ENCODE results near the gene CACNA1A.

Gene CACNA1A

GRCh38 chr19:13492128-13492527, 14.2 kb downstream of the CACNA1A start:
- no peak for TF ChIP-seq CTCF (IDR thresholded peaks at IDR 0.05; ENCODE audit: unreplicated experiment in 3 of 3)
- no peak overlapping the region for H3K27ac Mint-ChIP-seq
- no peaks in the 10 kb centered on the region for H3K9me3 Mint-ChIP-seq
- H3K4me1 Mint-ChIP-seq, result no peaks in the 10 kb centered on the region
- no peak overlapping the region for H3K4me3 Mint-ChIP-seq
- H3K36me3 Mint-ChIP-seq (ENCODE audit: low read depth), result no peaks in the 10 kb centered on the region
- peaks cover 17% of the 10 kb centered on the region for H3K27me3 Mint-ChIP-seq (ENCODE audit: low read depth)

- no peak for TF ChIP-seq CTCF (IDR thresholded peaks at IDR 0.05; ENCODE audit: unreplicated experiment in 3 of 3)
- Mint-ChIP-seq H3K27me3 (ENCODE audit: low read depth) (peaks cover 28% of the 10 kb centered on the region), H3K36me3 (ENCODE audit: low read depth) (no peaks in the 10 kb centered on the region), H3K4me3 (no peak overlapping the region), H3K4me1 (no peaks in the 10 kb centered on the region), H3K9me3 (peaks cover 5% of the 10 kb centered on the region), H3K27ac (no peak overlapping the region)
Observed at GRCh38 chr19:13487985-13488384, 18.3 kb downstream of the CACNA1A start.

GRCh38 chr19:13484166-13484565, 22.1 kb downstream of the CACNA1A start:
- Mint-ChIP-seq H3K27me3 (ENCODE audit: low read depth) (peaks cover 16% of the 10 kb centered on the region), H3K36me3 (ENCODE audit: low read depth) (no peaks in the 10 kb centered on the region), H3K4me3 (no peak overlapping the region), H3K9me3 (peaks cover 5% of the 10 kb centered on the region), H3K27ac (no peak overlapping the region), H3K4me1 (no peaks in the 10 kb centered on the region)
- TF ChIP-seq CTCF (IDR thresholded peaks at IDR 0.05; ENCODE audit: unreplicated experiment in 3 of 3), result no peak

DNA sequence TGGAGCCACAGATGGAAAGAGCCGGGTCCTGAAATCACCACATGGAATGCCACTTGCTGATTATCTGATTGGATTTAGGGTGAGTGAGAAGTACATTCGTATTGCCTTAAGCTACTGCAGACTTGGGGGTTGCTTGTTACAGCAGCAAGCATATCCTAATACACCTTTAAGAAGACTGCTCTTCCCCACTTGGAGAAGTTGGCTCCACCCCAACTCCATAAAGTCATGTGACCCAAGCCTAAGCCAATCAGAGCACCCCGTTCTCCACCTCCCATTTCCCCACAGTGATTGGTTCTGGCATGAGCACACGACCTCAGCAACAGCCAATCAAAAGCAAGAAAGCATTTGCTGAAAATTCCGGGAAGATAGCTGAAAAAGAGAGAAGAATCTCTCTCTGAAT, 23.1 kb downstream of the CACNA1A start:
- H3K27me3 Mint-ChIP-seq (ENCODE audit: low read depth), result peaks cover 16% of the 10 kb centered on the region
- H3K27ac Mint-ChIP-seq, result no peak overlapping the region
- TF ChIP-seq CTCF (IDR thresholded peaks at IDR 0.05; ENCODE audit: unreplicated experiment in 3 of 3), result no peak
- peaks cover 5% of the 10 kb centered on the region for H3K9me3 Mint-ChIP-seq
- H3K36me3 Mint-ChIP-seq (ENCODE audit: low read depth), result no peaks in the 10 kb centered on the region
- H3K4me3 Mint-ChIP-seq, result no peak overlapping the region
- no peaks in the 10 kb centered on the region for H3K4me1 Mint-ChIP-seq

GRCh38 chr19:13478576-13478975, 27.7 kb downstream of the CACNA1A start:
- Mint-ChIP-seq H3K27ac (no peak overlapping the region), H3K36me3 (ENCODE audit: low read depth) (no peaks in the 10 kb centered on the region), H3K27me3 (ENCODE audit: low read depth) (no peaks in the 10 kb centered on the region), H3K4me1 (no peaks in the 10 kb centered on the region), H3K4me3 (no peak overlapping the region), H3K9me3 (peaks cover 26% of the 10 kb centered on the region)
- TF ChIP-seq CTCF (IDR thresholded peaks at IDR 0.05; ENCODE audit: unreplicated experiment in 3 of 3), result no peak

DNA sequence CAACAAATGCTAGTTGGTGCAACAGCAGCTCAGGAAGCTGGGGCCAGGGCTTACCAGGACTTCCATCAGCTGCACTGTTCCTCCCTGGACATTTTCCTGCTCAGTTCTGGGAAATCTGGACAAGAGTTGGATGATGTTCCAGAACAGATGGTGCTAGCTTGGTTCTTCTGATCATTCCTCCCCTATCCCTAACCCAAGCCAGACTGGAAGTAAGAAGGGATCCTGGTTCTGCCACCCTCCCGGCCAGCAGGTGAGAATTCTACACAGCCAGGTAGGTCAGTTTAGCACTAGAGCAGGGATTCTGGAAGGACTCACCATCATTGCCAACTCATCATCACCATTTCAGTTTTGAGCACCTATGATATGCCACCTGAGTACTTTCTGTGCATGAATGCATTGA, 30.2 kb downstream of the CACNA1A start:
- H3K27ac Mint-ChIP-seq, result no peak overlapping the region
- H3K9me3 Mint-ChIP-seq, result peaks cover 22% of the 10 kb centered on the region
- no peaks in the 10 kb centered on the region for H3K4me1 Mint-ChIP-seq
- H3K4me3 Mint-ChIP-seq, result no peak overlapping the region
- no peaks in the 10 kb centered on the region for H3K36me3 Mint-ChIP-seq (ENCODE audit: low read depth)
- H3K27me3 Mint-ChIP-seq (ENCODE audit: low read depth), result no peaks in the 10 kb centered on the region
- no peak for TF ChIP-seq CTCF (IDR thresholded peaks at IDR 0.05; ENCODE audit: unreplicated experiment in 3 of 3)
